Caco-2 (cell line): ENCODE measurements around the gene OSBPL5. TPM values are rescaled to one million over a fixed set of nuclear protein-coding genes. Genes with fewer than 3 reads are reported as not detected.

Experiments
- BruUV-seq: library from RNA; stranded (reverse); fragments of 400-500 nt; replicated peaks from 2 replicates; lab custom pipeline; 2021; lab: Mats Ljungman, UMichigan
- CTCF ChIA-PET: fragments of 300-600 bp; sonication (Branson Sonifier 250); formaldehyde crosslinking; loops from one replicate; lab custom pipeline; 2022; ENCODE audit warnings: antibody characterized with exemption; lab: Charles Lee
- POLR2A ChIA-PET: fragments of 300-600 bp; sonication (Branson Sonifier 250); formaldehyde crosslinking; loops from one replicate; lab custom pipeline; 2022; ENCODE audit warnings: antibody characterized with exemption; lab: Charles Lee
- DNase-seq, 2 experiments: peaks; one replicate each; pipeline versions ENCODE4 v3.0.0 to v3.0.0-alpha.2; 2020 to 2022
- H3K27me3 ChIP-seq: replicated peaks from 2 replicates; pipeline ENCODE4 v1.6.0; 2011; ENCODE audit warnings: low read length; ENCODE audit not compliant: control insufficient read depth, insufficient read depth
- H3K36me3 ChIP-seq: 2 replicates; pipeline ENCODE4 v1.5.1; 2011; ENCODE audit warnings: low read length; ENCODE audit not compliant: control insufficient read depth, insufficient read depth
- H3K4me1 ChIP-seq: fragments of 250-450 bp; sonication (Bioruptor Pico); 2 replicates; pipeline ENCODE4 v1.5.1; 2020; ENCODE audit warnings: mild to moderate bottlenecking
- H3K4me3 ChIP-seq: 2 replicates; pipeline ENCODE4 v1.5.1; 2011; ENCODE audit warnings: low read depth, mild to moderate bottlenecking, control low read depth, low read length
- H3K9me3 ChIP-seq: fragments of 250-450 bp; sonication (Bioruptor Pico); 2 replicates; pipeline ENCODE4 v1.5.1; 2020; ENCODE audit warnings: mild to moderate bottlenecking, moderate library complexity
- H3K27ac Mint-ChIP-seq: one replicate; pipeline ENCODE4 v1.8.0; 2022; ENCODE audit warnings: mixed read lengths; ENCODE audit not compliant: unreplicated experiment
- H3K27me3 Mint-ChIP-seq: one replicate; pipeline ENCODE4 v1.8.0; 2022; ENCODE audit warnings: mixed read lengths; ENCODE audit not compliant: insufficient read depth, unreplicated experiment
- H3K36me3 Mint-ChIP-seq: one replicate; pipeline ENCODE4 v1.8.0; 2022; ENCODE audit warnings: mild to moderate bottlenecking, mixed read lengths; ENCODE audit not compliant: insufficient read depth, unreplicated experiment
- H3K4me1 Mint-ChIP-seq: one replicate; pipeline ENCODE4 v1.8.0; 2022; ENCODE audit warnings: low read depth, mixed read lengths; ENCODE audit not compliant: unreplicated experiment
- H3K4me3 Mint-ChIP-seq: one replicate; pipeline ENCODE4 v1.8.0; 2022; ENCODE audit warnings: mild to moderate bottlenecking, moderate library complexity, mixed read lengths; ENCODE audit not compliant: unreplicated experiment
- H3K9me3 Mint-ChIP-seq: one replicate; pipeline ENCODE4 v1.8.0; 2022; ENCODE audit warnings: mixed read lengths; ENCODE audit not compliant: unreplicated experiment
- CTCF ChIP-seq, 2 experiments: fragments of 200-600 bp in 1 of 2; IDR thresholded peaks; 1 replicate in 1 of 2; 2 replicates in 1 of 2; pipeline versions ENCODE4 v1.5.1 to v1.8.0; 2011 to 2022; ENCODE audit warnings: antibody characterized with exemption in 1 of 2, control low read depth in 1 of 2, inconsistent platforms in 1 of 2, low read depth in 1 of 2, low read length in 1 of 2, mild to moderate bottlenecking in 1 of 2, moderate library complexity in 1 of 2; ENCODE audit not compliant: insufficient read depth in 1 of 2, severe bottlenecking in 1 of 2, unreplicated experiment in 1 of 2
- intact Hi-C: fragments of 100-400 bp; cut with micrococcal nuclease; formaldehyde crosslinking; loops from one replicate; pipeline ENCODE4 v1.10.0; 2022; ENCODE audit not compliant: unreplicated experiment
- total RNA-seq: library from RNA; stranded (reverse); gene quantifications from 2 replicates; pipeline ENCODE4 v1.2.3, GENCODE V29; 2022

The OSBPL5 gene
- total RNA-seq, 1 experiment from 2014 or later, result 4.9 TPM

DNA sequence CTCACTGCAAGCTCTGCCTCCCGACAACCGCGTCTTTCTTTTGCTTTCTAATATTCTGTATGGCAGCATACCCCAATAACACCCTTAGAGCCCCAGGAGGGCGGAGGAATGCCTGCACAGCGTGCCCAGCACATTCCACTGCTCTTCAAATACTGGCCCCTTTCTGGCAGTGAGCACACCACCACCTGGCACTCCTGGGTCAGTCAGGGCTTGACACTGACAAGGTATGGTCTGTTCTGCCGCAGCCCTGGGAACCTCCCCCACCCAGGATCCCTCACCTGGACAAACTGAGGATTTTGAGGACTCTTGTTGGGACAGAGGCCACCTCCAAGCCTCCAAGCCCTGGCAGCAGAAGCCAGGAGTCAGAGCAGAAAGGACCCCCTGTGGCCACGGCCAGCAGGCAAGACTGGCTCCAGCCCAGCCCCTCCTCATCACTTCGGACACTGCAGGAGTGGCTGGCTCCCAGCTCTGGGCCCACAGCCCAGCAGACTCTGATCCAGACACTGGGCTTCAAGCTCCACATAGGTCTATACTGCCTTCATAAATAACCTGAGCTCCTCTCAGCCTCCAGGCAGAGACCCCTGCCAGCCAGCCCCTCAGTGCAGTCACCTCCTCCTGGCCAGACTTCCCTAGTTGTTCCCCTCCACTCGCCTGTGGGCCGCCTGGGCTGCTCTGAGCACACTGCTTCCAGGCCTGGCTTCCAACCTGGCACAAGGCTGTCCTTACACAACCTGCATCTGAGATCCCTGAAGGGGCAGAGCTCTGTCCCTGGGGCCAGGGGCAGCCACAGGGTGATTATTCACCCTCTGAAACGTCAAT is 122.4 kb downstream of the OSBPL5 start:
- TF ChIP-seq CTCF (IDR thresholded peaks at IDR 0.05; ENCODE audit: insufficient read depth in 1 of 2, low read depth in 1 of 2, low read length in 1 of 2, severe bottlenecking in 1 of 2, unreplicated experiment in 1 of 2), result no peak
- Mint-ChIP-seq H3K4me1 (peaks cover 6% of the 10 kb centered on the region), H3K27ac (no peak overlapping the region), H3K9me3 (no peaks in the 10 kb centered on the region), H3K36me3 (peaks cover 88% of the 10 kb centered on the region), H3K4me3 (no peak overlapping the region), H3K27me3 (no peaks in the 10 kb centered on the region)
- DNase-seq, result no peak
- Histone ChIP-seq H3K4me3 (no peak overlapping the region), H3K27me3 (no peaks in the 10 kb centered on the region), H3K9me3 (no peaks in the 10 kb centered on the region), H3K4me1 (no peaks in the 10 kb centered on the region), H3K36me3 (no peaks in the 10 kb centered on the region)
- POLR2A ChIA-PET, result no interaction called here
- intact Hi-C loops, result no loop called here
- no TSS peak for BruUV-seq
- CTCF ChIA-PET, result no interaction called here

- H3K4me1 ChIP-seq, result no peaks in the 10 kb centered on the region
- intact Hi-C loops, result no loop called here
- Mint-ChIP-seq H3K9me3 (no peaks in the 10 kb centered on the region), H3K27ac (no peak overlapping the region), H3K27me3 (no peaks in the 10 kb centered on the region), H3K4me3 (no peak overlapping the region), H3K4me1 (peaks cover 6% of the 10 kb centered on the region), H3K36me3 (peaks cover 88% of the 10 kb centered on the region)
- no peak for TF ChIP-seq CTCF (IDR thresholded peaks at IDR 0.05; ENCODE audit: insufficient read depth in 1 of 2, low read depth in 1 of 2, low read length in 1 of 2, severe bottlenecking in 1 of 2, unreplicated experiment in 1 of 2)
- H3K36me3 ChIP-seq, result no peaks in the 10 kb centered on the region
- no peaks in the 10 kb centered on the region for H3K27me3 ChIP-seq
- ChIA-PET CTCF (no interaction called here), POLR2A (no interaction called here)
- no TSS peak for BruUV-seq
- DNase-seq, result no peak
- no peak overlapping the region for H3K4me3 ChIP-seq
- no peaks in the 10 kb centered on the region for H3K9me3 ChIP-seq
Measured at GRCh38 chr11:3041699-3042441, 123.2 kb downstream of the OSBPL5 start.

GRCh38 chr11:3040881-3041280 is 124.2 kb downstream of the OSBPL5 start:
- intact Hi-C loops, result no loop called here
- H3K36me3 Mint-ChIP-seq, result peaks cover 88% of the 10 kb centered on the region
- Histone ChIP-seq H3K36me3 (peaks cover 2% of the 10 kb centered on the region; the same call in 1 of the 2 replicates), H3K4me1 (no peaks in the 10 kb centered on the region), H3K9me3 (no peaks in the 10 kb centered on the region), H3K4me3 (no peak overlapping the region), H3K27me3 (no peaks in the 10 kb centered on the region)
- no peaks in the 10 kb centered on the region for H3K27me3 Mint-ChIP-seq
- H3K4me3 Mint-ChIP-seq, result no peak overlapping the region
- no peak for TF ChIP-seq CTCF (IDR thresholded peaks at IDR 0.05; ENCODE audit: insufficient read depth in 1 of 2, low read depth in 1 of 2, low read length in 1 of 2, severe bottlenecking in 1 of 2, unreplicated experiment in 1 of 2)
- CTCF ChIA-PET, result interaction anchor here (0.9 kb wide), 1 partner anchor 51 kb away, joined by 3 read pairs; no protein-coding TSS in a partner anchor
- no peak overlapping the region for H3K27ac Mint-ChIP-seq
- BruUV-seq, result no TSS peak
- H3K9me3 Mint-ChIP-seq, result no peaks in the 10 kb centered on the region
- POLR2A ChIA-PET, result no interaction called here
- no peak for DNase-seq
- peaks cover 6% of the 10 kb centered on the region for H3K4me1 Mint-ChIP-seq
